ENCODE data around the gene ARHGEF2.
A peak's percentile ranks its signal among the peaks of the same experiment; 100 is the strongest.

DNA sequence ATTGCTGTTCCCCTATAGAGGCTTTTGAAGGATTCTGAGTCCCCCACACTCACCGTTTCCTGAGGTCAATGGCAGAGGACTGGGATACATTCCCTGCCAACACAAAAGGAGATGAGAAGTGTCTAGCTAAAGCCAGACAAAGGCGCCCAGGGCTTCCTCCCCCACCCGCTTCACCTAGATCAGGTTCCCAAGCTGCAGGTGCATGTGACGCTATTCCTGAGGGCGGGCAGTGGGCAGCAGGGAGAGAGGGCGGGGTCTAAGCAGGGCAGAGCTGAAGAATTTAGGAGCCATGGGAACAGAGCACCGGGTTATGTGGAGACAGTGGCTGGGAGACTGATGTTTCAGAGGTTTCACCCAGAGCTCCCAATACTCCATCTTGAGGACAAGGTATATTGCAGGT lies 6.0 kb upstream of the ARHGEF2 start:
- TF ChIP-seq, protein P1, sequence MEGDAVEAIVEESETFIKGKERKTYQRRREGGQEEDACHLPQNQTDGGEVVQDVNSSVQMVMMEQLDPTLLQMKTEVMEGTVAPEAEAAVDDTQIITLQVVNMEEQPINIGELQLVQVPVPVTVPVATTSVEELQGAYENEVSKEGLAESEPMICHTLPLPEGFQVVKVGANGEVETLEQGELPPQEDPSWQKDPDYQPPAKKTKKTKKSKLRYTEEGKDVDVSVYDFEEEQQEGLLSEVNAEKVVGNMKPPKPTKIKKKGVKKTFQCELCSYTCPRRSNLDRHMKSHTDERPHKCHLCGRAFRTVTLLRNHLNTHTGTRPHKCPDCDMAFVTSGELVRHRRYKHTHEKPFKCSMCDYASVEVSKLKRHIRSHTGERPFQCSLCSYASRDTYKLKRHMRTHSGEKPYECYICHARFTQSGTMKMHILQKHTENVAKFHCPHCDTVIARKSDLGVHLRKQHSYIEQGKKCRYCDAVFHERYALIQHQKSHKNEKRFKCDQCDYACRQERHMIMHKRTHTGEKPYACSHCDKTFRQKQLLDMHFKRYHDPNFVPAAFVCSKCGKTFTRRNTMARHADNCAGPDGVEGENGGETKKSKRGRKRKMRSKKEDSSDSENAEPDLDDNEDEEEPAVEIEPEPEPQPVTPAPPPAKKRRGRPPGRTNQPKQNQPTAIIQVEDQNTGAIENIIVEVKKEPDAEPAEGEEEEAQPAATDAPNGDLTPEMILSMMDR (IDR thresholded peaks at IDR 0.05): no peak
- TF ChIP-seq ZNF232 (CRISPR knock-in tag; IDR thresholded peaks at IDR 0.05) (no peak), USF1 (CRISPR knock-in tag; IDR thresholded peaks at IDR 0.05) (peak; percentile 73)
- TF ChIP-seq, protein P2, sequence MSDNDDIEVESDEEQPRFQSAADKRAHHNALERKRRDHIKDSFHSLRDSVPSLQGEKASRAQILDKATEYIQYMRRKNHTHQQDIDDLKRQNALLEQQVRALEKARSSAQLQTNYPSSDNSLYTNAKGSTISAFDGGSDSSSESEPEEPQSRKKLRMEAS (CRISPR knock-in tag; IDR thresholded peaks at IDR 0.05): no peak
- TF ChIP-seq, protein P3, sequence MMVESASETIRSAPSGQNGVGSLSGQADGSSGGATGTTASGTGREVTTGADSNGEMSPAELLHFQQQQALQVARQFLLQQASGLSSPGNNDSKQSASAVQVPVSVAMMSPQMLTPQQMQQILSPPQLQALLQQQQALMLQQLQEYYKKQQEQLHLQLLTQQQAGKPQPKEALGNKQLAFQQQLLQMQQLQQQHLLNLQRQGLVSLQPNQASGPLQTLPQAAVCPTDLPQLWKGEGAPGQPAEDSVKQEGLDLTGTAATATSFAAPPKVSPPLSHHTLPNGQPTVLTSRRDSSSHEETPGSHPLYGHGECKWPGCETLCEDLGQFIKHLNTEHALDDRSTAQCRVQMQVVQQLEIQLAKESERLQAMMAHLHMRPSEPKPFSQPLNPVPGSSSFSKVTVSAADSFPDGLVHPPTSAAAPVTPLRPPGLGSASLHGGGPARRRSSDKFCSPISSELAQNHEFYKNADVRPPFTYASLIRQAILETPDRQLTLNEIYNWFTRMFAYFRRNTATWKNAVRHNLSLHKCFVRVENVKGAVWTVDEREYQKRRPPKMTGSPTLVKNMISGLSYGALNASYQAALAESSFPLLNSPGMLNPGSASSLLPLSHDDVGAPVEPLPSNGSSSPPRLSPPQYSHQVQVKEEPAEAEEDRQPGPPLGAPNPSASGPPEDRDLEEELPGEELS (CRISPR knock-in tag; IDR thresholded peaks at IDR 0.05): no peak
